Large intestine (tissue), 3 donors: ENCODE data around the gene FREM2. TPM values are rescaled to one million over a fixed set of nuclear protein-coding genes. Genes with fewer than 3 reads are reported as not detected.

Experiments
- DNase-seq, 2 donors: peaks; one replicate each; pipeline versions ENCODE4 v3.0.0 to v3.0.0-alpha.2; 2013
- H3K27ac ChIP-seq: one replicate; pipeline ENCODE4 v1.5.1; 2013; ENCODE audit warnings: low read length
- H3K27me3 ChIP-seq: 2 replicates; pipeline ENCODE4 v1.6.1; 2013; ENCODE audit warnings: low read length; ENCODE audit not compliant: control insufficient read depth, insufficient read depth
- H3K36me3 ChIP-seq: 2 replicates; pipeline ENCODE4 v1.6.1; 2013; ENCODE audit warnings: low read length; ENCODE audit not compliant: control insufficient read depth, insufficient read depth
- H3K4me1 ChIP-seq: one replicate; pipeline ENCODE4 v1.6.1; 2013; ENCODE audit warnings: low read length; ENCODE audit not compliant: control insufficient read depth, insufficient read depth
- H3K4me3 ChIP-seq: one replicate; pipeline ENCODE4 v1.5.1; 2013; ENCODE audit warnings: low read length
- H3K9me3 ChIP-seq: one replicate; pipeline ENCODE4 v1.6.1; 2013; ENCODE audit warnings: mild to moderate bottlenecking, low read depth, low read length, moderate library complexity; ENCODE audit not compliant: control insufficient read depth
- WGBS: methylation state at CpG from one replicate; pipeline ENCODE4 v1.1.5; 2013; ENCODE audit warnings: low lambda C conversion rate; ENCODE audit not compliant: insufficient coverage; 5-methylcytosine and 5-hydroxymethylcytosine counted together
- polyA plus RNA-seq: library from polyadenylated mRNA; unstranded; fragments of 120-200 nt; gene quantifications from one replicate; pipeline ENCODE4 v1.2.1, GENCODE V29; 2013

The FREM2 gene
- polyA plus RNA-seq, 1 donor, result 6.2 TPM

DNA sequence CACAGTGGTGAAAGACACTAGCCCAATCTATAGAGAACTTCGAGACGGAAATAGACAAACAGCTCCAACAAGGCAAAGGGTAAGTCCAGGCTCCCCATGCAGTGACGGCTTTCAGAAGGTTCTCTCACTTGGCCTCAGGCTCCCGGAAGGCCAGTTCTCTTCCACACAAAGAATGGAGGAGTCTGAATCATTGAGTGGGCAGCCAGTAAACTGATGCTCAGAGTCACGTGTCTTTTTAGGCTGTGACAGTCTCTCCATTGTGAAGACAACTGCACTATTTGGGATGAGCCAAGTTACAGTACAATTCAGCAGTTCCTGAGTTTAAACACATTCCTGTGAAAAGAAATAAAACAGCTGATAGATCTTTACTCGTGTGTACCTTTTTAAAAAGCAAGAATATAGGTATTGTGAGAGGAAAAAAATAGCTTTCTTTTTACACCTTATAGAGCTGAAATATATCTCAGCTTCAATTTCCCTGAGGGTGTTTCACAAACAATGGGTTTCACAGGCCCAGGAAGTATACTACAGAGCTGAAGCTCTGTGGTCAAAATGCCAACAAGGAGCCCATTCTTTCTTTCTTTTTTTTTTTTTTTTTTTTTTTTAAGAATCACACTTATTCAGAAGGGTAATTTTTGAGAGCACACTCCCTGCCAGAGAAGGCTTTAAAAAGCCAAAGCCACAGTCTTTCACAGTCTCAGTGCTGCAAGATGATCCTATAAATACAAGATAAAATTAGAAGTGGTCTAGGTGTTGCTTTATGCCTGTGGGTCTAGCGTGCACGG is 135.1 kb downstream of the FREM2 start:
- no peak overlapping the region for H3K27ac ChIP-seq
- H3K36me3 ChIP-seq, result no peaks in the 10 kb centered on the region
- no peak for DNase-seq
- 83% methylated on average over 1 of the region's 8 CpGs for WGBS
- no peaks in the 10 kb centered on the region for H3K9me3 ChIP-seq
- H3K27me3 ChIP-seq, result no peaks in the 10 kb centered on the region
- no peaks in the 10 kb centered on the region for H3K4me1 ChIP-seq
- no peak overlapping the region for H3K4me3 ChIP-seq

DNA sequence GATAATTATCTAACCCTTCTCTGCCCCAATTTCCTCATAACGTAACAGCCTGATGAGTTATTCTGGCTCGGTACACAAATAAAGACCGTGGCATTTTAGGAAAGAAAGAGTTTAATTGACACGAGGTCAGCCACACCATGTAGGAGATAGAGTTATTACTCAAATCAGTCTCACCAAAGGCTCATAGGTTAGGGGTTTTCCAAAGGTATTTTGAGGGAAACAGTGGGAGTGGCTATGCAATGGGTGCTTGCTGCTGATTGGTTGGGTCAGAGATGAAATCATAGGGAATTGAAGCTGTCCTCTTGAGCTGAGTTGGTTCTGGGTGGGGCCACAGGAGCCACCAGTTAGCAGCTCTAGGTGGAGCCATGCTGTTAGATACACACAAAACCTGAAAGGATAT is 137.5 kb downstream of the FREM2 start:
- no peaks in the 10 kb centered on the region for H3K36me3 ChIP-seq
- no peak for DNase-seq
- no peaks in the 10 kb centered on the region for H3K4me1 ChIP-seq
- no peaks in the 10 kb centered on the region for H3K9me3 ChIP-seq
- no peak overlapping the region for H3K27ac ChIP-seq
- no peaks in the 10 kb centered on the region for H3K27me3 ChIP-seq
- WGBS, result 100% methylated on average over 2 of the region's 4 CpGs
- H3K4me3 ChIP-seq, result no peak overlapping the region

DNA sequence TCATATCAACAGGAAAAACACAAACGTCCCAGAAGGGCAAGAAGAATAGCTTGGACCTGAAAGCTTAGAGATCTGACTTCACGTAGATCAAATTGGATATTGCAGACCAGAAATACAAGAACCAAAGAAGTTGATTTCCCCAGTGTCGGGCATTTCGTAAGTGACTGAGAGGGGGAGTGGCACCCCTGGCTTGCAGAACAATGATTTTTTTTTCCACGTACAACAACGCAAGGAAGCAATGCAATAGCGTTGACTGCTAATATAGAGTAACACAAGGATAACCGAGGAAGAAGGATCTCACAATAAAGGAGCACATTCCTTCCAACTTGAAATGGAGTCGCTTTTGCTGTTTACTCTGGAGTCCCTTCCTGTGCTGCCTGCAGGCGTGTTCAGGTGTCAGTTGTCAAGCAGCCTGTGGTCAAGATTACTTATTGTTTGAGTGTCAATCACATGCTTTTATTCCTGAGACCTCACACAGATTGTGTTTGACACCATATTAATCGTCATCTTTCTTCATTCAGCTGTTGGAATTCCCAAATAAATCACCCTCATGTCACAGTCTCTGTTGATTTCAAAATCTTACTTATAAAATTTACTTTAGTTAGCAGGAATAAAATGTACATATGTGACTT is 139.4 kb downstream of the FREM2 start:
- H3K9me3 ChIP-seq, result no peaks in the 10 kb centered on the region
- no peaks in the 10 kb centered on the region for H3K4me1 ChIP-seq
- H3K27me3 ChIP-seq, result no peaks in the 10 kb centered on the region
- no peak overlapping the region for H3K4me3 ChIP-seq
- 88% methylated on average over 4 of the region's 11 CpGs for WGBS
- no peak for DNase-seq
- H3K36me3 ChIP-seq, result no peaks in the 10 kb centered on the region
- H3K27ac ChIP-seq, result no peak overlapping the region

DNA sequence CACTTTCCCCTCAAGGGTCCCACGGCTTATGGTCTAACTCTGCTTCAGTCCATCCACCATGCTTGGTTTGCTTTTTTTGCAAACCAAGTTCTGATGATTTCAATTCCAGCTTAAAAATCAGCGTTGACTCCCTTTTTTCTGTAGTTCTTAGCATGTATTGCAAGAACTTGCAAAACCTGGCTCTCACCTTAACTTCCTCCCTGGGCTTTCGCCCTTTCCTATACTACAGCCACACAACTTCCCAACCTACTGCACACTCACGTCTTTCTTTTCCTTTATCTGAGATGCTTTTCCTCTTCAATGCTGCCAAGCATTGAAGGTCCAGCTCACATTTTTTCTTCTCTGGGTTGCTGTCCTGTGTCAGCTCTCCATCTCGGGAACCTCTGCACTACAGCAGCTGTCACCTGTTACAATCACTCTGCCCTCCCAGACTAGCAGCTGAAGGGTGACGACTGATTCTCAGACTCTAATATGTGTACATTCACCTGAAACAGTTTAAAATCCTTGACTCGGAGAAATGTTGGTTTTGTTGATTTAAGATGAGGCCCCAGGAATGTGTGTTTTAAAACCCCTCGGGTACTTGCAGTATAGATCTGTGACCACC is 143.7 kb downstream of the FREM2 start:
- Histone ChIP-seq H3K4me1 (no peaks in the 10 kb centered on the region), H3K36me3 (no peaks in the 10 kb centered on the region), H3K27me3 (no peaks in the 10 kb centered on the region), H3K4me3 (no peak overlapping the region), H3K27ac (no peak overlapping the region), H3K9me3 (no peaks in the 10 kb centered on the region)
- 71% methylated on average over 4 of the region's 8 CpGs for WGBS
- no peak for DNase-seq

DNA sequence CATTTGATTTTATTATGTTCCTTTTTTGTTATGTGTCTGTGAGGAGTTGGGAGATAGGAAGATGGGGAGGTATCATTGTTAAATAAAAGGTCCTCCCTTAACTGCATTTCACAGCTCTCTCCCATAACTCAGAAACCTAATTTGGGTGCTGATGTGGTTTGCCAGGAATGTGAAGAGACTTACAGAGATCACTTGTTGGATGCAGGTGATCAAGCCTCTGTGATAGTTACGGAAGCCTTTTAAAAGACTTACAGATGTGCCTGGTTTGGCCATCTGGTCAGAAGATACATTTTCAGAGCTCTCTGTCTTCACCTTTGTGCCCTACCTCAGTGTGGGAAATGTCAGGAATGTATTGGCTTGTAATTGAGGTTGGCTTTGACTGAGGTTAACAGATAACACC is 157.7 kb downstream of the FREM2 start:
- DNase-seq, result no peak
- Histone ChIP-seq H3K27ac (no peak overlapping the region), H3K4me1 (no peaks in the 10 kb centered on the region), H3K27me3 (no peaks in the 10 kb centered on the region), H3K36me3 (peaks cover 3% of the 10 kb centered on the region), H3K9me3 (no peaks in the 10 kb centered on the region), H3K4me3 (no peak overlapping the region)
- no CpG with 5 or more reads among the region's 1 CpG for WGBS

DNA sequence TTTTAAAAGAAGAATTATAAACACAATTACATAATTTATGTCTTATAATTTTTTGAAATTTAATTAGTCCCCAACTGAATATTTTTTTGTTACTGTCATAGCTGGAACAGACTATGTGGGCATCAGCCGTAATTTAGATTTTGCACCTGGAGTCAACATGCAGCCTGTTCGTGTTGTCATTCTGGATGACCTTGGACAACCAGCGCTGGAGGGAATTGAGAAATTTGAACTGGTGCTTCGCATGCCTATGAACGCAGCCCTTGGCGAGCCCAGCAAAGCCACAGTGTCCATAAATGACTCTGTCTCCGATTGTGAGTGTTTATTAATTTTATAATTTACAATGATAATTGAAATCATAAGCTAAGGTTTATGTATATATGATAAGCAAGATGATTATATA is 161.5 kb downstream of the FREM2 start:
- no peaks in the 10 kb centered on the region for H3K9me3 ChIP-seq
- DNase-seq, result no peak
- 100% methylated on average over 2 of the region's 7 CpGs for WGBS

DNA sequence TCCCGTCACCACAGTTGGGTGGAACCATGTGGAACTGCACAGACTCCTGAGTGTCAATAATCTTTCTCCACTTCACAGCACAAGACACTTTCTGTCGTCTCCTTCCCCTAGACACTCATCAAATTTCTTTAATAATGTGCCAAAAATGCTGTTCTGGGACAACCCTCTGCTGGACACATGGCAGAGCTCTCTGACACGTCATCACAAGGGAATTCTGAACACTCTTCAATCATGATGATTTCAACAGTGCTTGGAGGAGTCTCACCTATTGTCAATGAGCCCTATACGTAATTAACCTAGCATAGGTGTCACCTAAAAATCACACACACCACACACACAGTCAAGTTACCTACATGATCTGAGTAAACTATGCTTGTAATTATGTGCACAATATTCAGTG is 162.4 kb downstream of the FREM2 start:
- no peaks in the 10 kb centered on the region for H3K9me3 ChIP-seq
- no peaks in the 10 kb centered on the region for H3K4me1 ChIP-seq
- no peaks in the 10 kb centered on the region for H3K27me3 ChIP-seq
- WGBS, result no CpG with 5 or more reads among the region's 4 CpGs
- no peak overlapping the region for H3K27ac ChIP-seq
- DNase-seq, result no peak
- no peak overlapping the region for H3K4me3 ChIP-seq
- H3K36me3 ChIP-seq, result peaks cover 3% of the 10 kb centered on the region

More for the DNA sequence above, 161.5 kb downstream of the FREM2 start:
- Histone ChIP-seq H3K4me1 (no peaks in the 10 kb centered on the region), H3K27me3 (no peaks in the 10 kb centered on the region), H3K27ac (no peak overlapping the region), H3K4me3 (no peak overlapping the region), H3K36me3 (peaks cover 3% of the 10 kb centered on the region)

DNA sequence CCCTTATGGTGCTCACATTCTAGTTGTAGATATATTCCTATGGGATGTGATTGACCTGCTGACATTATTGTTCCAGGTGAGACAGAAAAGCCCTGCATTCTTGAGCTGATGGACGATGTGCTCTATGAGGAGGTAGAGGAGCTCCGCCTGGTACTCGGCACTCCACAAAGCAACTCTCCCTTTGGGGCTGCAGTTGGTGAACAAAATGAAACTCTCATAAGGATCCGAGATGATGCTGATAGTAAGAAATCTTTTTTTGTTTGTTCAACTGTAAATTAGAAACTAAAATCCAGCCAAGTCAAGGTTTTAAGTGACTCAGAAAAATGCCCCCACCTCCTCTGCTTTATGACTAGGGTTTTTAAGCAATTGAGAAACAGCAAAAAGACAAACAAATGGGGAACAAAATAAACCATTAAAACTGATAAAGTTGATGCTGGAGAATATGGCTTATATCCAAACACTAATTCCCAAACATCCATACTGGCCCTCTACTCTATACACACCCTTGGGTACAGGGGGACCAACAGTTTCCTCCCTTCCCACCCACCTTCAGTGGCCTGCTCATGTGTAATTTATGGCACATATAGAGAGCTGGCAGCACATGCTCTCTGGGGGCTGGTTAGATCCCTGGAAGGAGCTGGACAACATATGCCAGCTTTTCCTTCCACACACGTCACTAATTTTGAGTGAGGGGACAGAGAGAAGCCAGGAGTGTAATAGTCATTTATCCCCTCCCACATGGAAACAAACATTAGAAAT is 164.2 kb downstream of the FREM2 start:
- Histone ChIP-seq H3K27ac (no peak overlapping the region), H3K4me1 (no peaks in the 10 kb centered on the region), H3K4me3 (no peak overlapping the region), H3K36me3 (peaks cover 3% of the 10 kb centered on the region), H3K27me3 (no peaks in the 10 kb centered on the region), H3K9me3 (no peaks in the 10 kb centered on the region)
- WGBS, result no CpG with 5 or more reads among the region's 5 CpGs
- DNase-seq, result no peak

DNA sequence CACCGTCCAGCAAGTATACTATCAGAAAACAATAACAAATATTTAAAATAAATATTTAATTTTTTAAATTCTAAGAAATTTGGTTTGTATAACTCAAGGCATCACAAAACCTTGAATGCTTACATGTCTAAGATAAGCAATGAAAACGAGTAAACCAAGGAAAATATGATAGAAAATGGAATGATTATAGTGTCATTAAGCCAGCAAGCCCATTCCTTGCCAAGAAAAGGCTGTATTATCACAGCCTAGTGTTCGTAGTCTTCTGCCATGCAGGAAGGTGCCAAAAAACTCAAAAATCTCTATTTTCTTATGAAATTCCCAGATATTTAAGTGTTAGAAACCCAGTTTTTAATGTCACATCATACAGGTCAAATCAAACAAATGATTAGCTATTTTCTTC is 167.3 kb downstream of the FREM2 start:
- H3K36me3 ChIP-seq, result peaks cover under 1% of the 10 kb centered on the region
- no peaks in the 10 kb centered on the region for H3K9me3 ChIP-seq
- DNase-seq, result no peak
- H3K4me1 ChIP-seq, result no peaks in the 10 kb centered on the region
- 88% methylated on average over 2 of the region's 3 CpGs for WGBS
- H3K4me3 ChIP-seq, result no peak overlapping the region
- H3K27ac ChIP-seq, result no peak overlapping the region
- no peaks in the 10 kb centered on the region for H3K27me3 ChIP-seq

DNA sequence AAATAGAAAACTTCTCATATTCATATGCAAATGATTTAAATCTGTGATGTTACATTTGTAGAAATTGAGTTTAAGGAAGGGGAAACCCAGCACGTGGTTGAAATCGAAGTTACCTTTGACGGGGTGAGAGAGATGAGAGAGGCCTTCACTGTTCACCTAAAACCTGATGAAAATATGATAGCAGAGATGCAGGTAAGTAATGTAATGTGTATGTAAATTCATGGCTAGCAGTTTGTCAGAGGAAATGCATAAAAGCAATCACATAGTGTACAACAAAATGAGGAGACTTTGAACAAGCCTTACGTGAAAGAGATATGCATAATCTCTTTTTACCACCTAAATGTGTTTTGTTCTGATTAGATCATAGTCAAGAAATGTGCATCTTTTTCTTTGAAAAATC is 169.2 kb downstream of the FREM2 start:
- Histone ChIP-seq H3K4me1 (no peaks in the 10 kb centered on the region), H3K9me3 (no peaks in the 10 kb centered on the region), H3K27me3 (no peaks in the 10 kb centered on the region), H3K4me3 (no peak overlapping the region), H3K36me3 (no peaks in the 10 kb centered on the region), H3K27ac (no peak overlapping the region)
- WGBS, result 70% methylated on average over 3 of the region's 4 CpGs
- DNase-seq, result no peak
